Mammary epithelial cell (primary cell): Measurements from ENCODE around the gene KRTAP6-1.

Experiments
- CTCF ChIP-seq, 2 donors: IDR thresholded peaks in 1 of 2; conservative IDR thresholded peaks in 1 of 2; 2 replicates each; pipeline ENCODE4 v1.5.1; 2011 to 2012; ENCODE audit warnings: inconsistent platforms in 2 of 2, low read length in 2 of 2, mild to moderate bottlenecking in 2 of 2, control low read depth in 1 of 2, low read depth in 1 of 2; ENCODE audit not compliant: insufficient read depth in 1 of 2; ENCODE audit errors: extremely low read depth in 1 of 2
- EZH2 ChIP-seq: IDR thresholded peaks from 2 replicates; pipeline ENCODE4 v1.6.1; 2012; ENCODE audit warnings: low read length, inconsistent platforms, borderline replicate concordance

- TF ChIP-seq CTCF (conservative IDR thresholded peaks at IDR 0.05 in 1 of 2, IDR thresholded peaks at IDR 0.05 in 1 of 2; ENCODE audit: extremely low read depth in 1 of 2, insufficient read depth in 1 of 2, low read depth in 1 of 2, low read length in 2 of 2) (no peak), EZH2 (no peak)
Observed at GRCh38 chr21:30652891-30653290, 39.2 kb upstream of the KRTAP6-1 start.
